Hippocampal formation (tissue), 2 donors: ENCODE data around the gene TMEM258.

Experiments
- DNase-seq, 2 donors: peaks; one replicate each; lab custom pipeline; 2025; lab: John Stamatoyannopoulos, UW

The TMEM258 gene

GRCh38 chr11:61820174-61820573 is 27.8 kb upstream of the TMEM258 start:
- no peak for DNase-seq

- DNase-seq: no peak
These were observed 25.2 kb upstream of the TMEM258 start for GRCh38 chr11:61817471-61818202.

DNA sequence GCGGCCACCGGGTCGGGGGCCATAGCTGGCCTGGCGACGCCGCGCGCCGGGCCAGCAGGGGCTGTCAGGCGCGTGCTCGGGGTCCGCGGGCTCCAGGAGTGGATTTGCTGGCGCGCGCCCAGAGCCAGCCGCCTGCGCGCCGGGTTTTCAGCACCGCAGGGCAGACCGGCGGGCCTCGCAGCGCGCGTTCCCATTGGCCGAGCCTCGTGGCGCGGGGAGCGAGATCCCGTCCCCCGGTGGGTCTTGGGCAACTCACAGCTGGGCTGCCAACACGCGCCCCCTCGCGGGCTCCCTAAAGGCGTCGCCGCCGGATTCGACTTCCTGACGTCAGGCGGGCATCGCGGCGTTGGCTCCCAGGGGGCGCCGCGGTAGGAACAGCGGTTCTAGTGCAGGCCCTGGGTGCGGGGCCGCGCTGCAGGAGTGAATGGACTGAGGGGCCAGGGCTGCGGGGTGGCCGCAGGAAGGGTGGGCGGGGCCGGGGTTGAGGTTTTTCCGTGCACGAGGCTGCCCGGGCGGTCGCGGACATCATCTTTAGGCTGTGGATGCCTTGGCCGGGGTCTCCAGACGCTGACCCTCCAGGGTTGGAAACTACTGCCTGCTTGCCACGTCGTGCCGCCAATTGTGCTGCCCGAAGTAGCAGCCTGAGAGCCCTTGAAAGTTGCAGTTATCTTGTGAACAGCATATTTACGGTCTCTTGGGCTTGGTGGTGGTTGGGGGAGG is 24.5 kb upstream of the TMEM258 start, which contains the start of gene FADS1:
TSS of gene FADS1 (minus strand) at position 268 of the 720 bp plus-strand sequence. CDS start at position 194, 74 bp downstream.
- DNase-seq: peak; percentile 90 to 92

DNA sequence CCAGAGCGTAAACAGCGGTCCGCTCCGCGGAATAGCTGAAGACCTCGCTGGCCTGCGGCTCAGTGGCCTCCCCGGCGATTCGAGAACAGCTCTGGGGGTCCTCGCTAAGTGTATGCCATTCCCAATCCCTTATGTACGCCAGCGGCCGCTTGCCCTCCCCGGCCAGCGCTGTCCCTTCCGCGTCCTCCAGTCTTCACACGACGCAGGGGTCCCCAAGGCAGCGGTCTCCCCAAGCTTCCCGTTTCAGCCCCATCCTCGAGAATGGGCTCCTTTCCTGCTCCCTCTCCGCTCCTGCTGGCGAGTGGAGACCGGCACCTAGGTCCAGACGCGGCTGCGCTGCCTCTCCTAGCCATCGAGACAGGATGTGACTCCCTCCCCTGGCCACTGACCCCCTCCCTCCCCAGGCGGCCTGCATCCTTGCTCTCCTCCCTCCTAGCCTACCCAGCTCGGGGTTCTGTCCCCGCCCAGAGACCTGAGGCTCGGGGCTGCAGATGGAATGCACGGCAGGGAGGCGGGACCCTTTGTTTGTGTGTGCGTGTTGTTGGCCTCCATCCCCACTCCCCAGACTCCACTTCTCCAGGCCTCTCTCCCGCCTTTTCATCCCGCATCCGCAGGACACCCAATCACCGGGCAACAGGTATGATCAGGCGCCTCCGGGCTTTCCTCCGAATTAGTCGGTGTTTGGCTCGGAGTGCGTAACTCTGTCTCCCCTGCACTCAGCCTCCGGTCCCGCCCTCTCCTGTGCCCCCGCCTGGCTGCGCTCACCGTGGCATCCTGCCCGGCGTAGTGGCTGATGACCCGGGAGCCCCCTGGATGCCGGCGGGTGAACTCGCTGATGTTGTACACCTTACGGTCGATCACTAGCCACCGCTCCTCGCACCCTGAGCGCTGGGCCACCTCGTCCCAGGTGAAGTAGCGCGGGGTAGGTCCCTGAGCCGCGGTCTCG is 23.7 kb upstream of the TMEM258 start:
- peak; percentile 39 to 70 for DNase-seq

DNA sequence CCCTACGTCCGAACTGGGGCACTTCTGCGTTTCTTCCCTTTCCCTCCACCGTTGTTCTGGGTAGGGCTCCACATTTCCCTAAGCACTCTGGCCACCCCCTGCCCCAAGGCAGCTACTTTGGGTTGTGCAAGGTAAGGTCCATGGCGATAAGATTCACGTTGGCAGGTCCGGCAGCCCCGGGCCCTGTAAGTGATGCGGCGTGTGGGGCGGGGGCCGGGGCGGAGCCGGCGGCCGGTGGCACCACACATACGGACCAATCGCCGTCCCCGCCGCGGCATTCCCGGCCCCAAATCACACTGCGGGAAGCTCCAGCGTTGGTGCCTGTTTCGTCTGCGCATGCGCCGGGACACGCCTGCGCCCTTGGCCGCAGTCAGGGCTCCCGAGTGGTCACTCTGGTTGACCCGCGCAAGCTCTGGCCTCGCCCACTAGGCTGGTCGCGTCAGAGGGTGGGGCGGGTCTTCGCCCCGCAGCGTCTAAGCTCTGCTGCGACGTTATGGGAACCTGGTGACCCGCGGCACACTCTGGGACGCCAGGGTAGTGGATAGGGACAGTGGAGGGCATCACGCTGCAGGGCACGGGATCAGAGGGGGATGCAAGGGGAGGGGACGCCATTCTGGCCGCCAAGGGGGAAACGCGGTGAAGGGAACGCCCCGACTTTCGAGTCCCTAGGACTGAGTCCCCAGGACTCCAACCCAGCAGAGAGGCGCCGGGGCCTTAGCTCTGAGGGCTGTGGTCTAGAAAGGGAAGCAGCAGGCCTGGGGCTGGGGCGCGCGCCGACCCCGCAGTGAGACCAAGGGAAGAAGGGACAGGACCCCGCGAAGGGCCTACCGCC is 22.8 kb upstream of the TMEM258 start:
- peak; percentile 92 to 98 for DNase-seq

- DNase-seq: peak; percentile 45 to 69
These were observed 22.0 kb upstream of the TMEM258 start for GRCh38 chr11:61814247-61814957.

- DNase-seq: no peak
These were observed 20.5 kb upstream of the TMEM258 start for GRCh38 chr11:61812736-61813411.

DNA sequence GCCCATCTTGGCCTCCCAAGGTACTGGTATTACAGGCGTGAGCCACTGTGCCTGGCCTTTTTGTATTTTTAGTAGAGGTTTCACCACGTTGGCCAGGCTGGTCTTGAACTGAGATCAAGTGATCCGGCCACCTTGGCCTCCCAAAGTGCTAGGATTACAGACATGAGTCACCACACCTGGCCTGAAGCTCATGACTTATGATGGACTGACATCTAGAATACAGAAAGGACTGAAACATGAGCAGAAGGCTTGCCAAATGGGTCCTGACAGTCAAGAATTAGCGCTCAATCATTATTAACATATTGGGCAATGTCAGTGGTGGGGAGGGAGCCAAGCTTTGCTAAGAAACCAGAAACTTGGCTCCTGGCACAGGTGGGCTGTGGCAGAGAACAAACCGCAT is 19.4 kb upstream of the TMEM258 start:
- no peak for DNase-seq

DNA sequence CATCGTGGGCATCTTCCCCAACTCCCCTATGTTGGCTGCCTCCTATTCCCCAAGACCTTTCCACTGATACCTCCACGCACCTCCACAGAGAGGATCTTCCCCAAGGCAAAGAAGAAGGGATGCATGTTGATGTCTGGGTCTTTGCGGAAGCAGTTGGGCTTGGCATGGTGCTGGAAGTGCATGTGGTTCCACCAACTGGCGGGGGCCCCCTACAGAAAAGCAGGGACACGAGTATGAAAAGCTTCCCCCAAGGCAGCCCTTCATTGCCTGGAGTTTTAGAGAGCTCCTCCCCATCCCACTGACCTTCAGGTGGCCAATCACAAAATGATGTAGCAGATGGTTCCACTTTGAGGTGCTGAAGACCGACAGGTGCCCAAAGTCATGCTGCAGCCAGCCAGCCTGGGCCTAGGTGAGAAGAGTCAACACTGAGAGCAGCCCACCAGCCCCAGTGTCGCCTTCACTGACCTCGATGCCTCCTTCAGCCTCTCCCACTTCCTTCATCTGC is 18.3 kb upstream of the TMEM258 start:
- no peak for DNase-seq

DNA sequence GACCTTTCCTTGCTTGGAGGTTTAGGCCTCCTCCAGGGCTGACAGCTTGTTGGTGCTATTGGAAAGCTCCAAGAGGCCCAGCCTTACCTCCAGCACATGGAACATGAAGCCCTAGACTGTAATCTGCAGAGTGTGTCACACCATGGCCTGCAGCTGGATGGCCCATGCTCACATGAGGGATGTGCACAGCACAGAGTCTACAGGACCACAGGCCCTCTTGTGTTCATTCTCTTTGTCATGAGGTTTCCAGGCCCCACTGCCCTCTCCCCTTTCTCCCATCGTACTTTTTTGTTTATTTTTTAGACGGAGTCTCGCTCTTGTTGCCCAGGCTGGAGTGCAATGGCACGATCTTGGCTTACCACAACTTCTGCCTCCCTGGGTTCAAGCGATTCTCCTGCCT is 14.4 kb upstream of the TMEM258 start:
- DNase-seq: no peak

GRCh38 chr11:61805146-61805545 is 12.7 kb upstream of the TMEM258 start:
- no peak for DNase-seq

DNA sequence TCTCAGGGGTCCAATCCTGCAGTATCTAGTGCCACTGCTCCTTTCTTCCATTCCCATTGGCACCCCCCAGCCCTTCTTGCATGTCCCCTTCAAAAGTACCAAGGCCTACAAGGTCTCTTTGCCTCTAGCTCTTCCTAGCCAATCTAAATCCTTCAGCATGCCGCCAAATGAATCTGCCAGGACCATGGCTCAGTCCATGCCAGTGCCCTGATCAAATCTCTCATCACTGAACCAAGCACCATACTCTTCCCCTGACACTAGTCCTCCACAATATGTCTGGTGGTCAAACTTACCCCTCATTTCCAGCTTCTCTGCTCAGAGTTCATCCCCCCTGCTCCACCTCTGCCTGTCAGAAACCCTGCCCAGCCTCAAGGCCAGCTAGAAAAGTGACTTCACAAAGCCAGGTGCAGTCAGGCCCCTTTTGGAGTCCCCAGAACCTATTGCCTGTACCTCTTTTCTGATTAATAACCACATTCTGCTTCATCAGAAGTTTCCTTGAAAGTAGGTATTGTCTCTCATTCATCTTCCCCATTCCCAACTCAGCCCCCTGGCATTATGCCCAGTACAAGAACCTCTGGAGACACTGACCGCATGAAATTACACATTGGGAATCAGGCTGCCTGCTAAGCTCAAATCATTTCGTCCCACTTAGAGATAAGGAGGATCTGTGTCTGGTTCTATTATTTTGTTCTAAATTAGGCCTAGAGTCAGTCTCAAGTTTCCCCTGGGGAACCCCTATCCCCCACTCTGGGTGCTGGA is 11.7 kb upstream of the TMEM258 start:
- DNase-seq: no peak

DNA sequence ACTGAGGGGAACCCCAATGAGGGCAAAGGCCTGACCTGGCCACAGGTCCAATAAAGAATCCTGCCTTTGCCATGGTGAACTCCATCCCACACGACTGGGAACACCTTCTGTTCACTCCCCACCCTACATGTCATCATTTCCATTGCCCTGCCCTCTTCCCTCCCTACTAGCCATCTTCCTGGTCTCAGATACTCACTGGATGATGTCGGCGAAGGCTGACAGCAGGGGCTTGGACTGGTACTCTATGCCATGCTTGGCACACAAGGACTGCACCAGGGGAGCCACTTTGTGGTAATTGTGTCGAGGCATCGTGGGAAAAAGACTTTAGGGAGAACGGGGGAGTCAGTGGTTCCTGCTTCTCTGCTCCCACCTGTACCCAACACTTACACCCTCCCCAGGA is 10.2 kb upstream of the TMEM258 start:
- no peak for DNase-seq

DNA sequence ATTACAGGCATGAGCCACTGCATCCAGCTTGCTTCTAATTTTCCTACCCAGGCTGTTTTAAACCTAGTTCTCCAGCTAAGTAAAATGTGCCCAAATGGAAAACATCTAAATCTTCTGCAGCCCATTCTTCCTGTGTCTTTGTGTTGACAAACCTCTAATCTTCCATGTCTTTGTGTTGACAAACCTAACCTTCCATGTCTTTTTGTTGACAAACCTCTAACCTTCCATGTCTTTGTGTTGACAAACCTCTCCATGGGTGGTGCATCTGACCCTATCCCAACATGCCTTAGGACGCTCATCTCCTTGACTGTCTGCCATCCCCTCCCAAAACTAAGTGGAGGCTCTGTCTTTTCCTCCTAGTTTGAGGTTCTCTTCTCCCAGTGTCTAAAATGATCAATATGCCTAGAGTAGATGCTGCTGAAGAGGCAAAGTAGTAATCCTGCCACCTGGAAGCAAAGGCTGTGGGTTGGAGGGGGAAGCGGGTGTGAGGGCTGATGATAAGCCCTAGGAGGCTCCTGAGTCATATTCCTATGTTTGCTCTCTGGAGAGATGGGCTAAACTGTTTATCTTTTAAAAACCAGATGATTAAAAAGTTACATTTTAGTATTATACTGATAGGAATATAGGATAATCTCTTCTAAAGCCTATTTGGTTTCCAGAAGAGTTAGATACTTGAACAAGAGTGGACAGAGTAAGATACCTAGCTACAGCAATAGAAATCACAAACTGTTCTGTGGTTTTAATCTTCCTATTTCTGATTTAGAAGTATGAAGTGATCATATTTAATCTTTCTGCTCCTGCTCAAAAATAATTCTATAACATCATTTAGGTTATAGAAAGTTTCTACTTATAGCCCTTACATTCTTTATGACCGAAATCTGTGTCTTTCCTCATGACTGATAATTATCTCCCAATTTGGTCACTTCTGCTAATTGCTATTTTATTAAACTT is 8.2 kb upstream of the TMEM258 start:
- DNase-seq: no peak

GRCh38 chr11:61799665-61800284 is 7.4 kb upstream of the TMEM258 start:
- DNase-seq: no peak

DNA sequence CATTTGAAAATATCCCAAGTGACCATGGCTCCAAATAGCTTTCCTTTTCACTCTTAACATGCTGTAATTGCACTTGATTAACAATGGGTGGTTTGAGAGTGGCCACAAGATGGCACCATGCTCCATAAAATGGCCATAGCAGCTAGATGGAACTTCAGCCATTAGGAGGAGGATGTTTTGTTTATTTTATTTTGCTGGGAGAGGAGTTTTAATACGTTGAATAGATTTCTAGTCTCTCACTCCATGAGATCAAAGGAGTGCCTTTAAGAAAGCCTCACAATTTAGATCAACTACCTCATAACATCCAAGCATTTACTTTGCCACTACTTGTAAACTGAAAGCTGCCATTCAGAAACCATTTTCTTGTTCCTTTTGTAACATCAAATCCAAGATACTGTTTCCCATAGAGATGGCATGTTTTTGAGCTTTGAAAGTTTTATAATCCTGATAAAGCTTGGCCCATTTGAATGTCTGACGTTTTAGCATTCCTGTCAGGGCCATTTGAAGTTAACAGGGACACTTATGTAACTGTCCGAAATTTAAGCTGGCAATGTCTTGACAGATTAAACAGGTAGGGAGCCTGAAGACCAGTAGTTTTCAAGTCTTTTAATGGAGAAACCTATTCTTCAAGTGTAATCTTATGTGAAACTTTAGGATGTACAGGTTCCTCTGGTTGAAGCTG is 5.0 kb upstream of the TMEM258 start:
- DNase-seq: peak; percentile 66 to 84
